K562 (cell line): Measurements from ENCODE around the gene SGPP2. TPM values are rescaled to one million over a fixed set of nuclear protein-coding genes. Genes with fewer than 3 reads are reported as not detected.

Source experiments
- ATAC-seq: fragments of 200-7000 bp; cut with Tn5 transposase; 3 replicates; pipeline ENCODE4 v1.9.1; 2020; ENCODE audit warnings: moderate library complexity
- BruUV-seq: library from RNA; stranded (reverse); fragments of 400-500 nt; replicated peaks from 2 replicates; lab custom pipeline; 2021; lab: Mats Ljungman, UMichigan
- CTCF ChIA-PET: fragments of 300-600 bp; formaldehyde crosslinking; extraction: SDS; loops from one replicate; lab custom pipeline; 2021; ENCODE audit warnings: low intra/inter-chr PET ratio; lab: Yijun Ruan, JAX
- POLR2A ChIA-PET: fragments of 300-600, 350-650 bp; sonication (Branson Sonifier 250); formaldehyde crosslinking; extraction: SDS; loops from one replicate; lab custom pipeline; 2021; ENCODE audit warnings: antibody characterized with exemption, inconsistent platforms; lab: Yijun Ruan, JAX
- DNase-seq, 4 experiments: peaks; one replicate each; pipeline versions ENCODE4 v3.0.0 to v3.0.0-alpha.2; 2011 to 2018; ENCODE audit warnings: low spot score in 3 of 4, mixed read lengths in 3 of 4; ENCODE audit errors: extremely low read depth in 1 of 4
- FAIRE-seq: peaks from 2 replicates; lab custom pipeline; 2011; peaks lifted over from hg19 to GRCh38; lab: Jason Lieb, UNC
- H2AFZ ChIP-seq: 2 replicates; pipeline ENCODE4 v1.6.0; 2011; ENCODE audit warnings: low read depth, low read length, control low read depth, inconsistent platforms
- H3K27ac ChIP-seq: fragments of 200-600 bp; 3 replicates; pipeline ENCODE4 v1.8.0; 2011; ENCODE audit warnings: low read depth, mild to moderate bottlenecking, control low read depth, inconsistent platforms, low read length, moderate library complexity, mixed read lengths; ENCODE audit errors: extremely low read depth
- H3K27me3 ChIP-seq, 2 experiments: fragments of 300-600 bp in 1 of 2; 2 replicates in 1 of 2; 3 replicates in 1 of 2; pipeline versions ENCODE4 v1.6.0 to v1.8.0; 2011; ENCODE audit warnings: inconsistent platforms in 2 of 2, low read length in 2 of 2, mild to moderate bottlenecking in 1 of 2, mixed read lengths in 1 of 2, moderate library complexity in 1 of 2; ENCODE audit not compliant: control insufficient read depth in 2 of 2, insufficient read depth in 2 of 2
- H3K36me3 ChIP-seq: fragments of 300-600 bp; 3 replicates; pipeline ENCODE4 v1.8.0; 2011; ENCODE audit warnings: mild to moderate bottlenecking, low read length, inconsistent platforms; ENCODE audit not compliant: control insufficient read depth, insufficient read depth
- H3K4me1 ChIP-seq, 2 experiments: fragments of 200-600 bp in 1 of 2; replicated peaks in 1 of 2; 2 replicates in 1 of 2; 3 replicates in 1 of 2; pipeline versions ENCODE4 v1.5.1 to v1.8.0; 2011; ENCODE audit warnings: inconsistent platforms in 2 of 2, low read length in 2 of 2, mild to moderate bottlenecking in 1 of 2, mixed read lengths in 1 of 2, moderate library complexity in 1 of 2; ENCODE audit not compliant: control insufficient read depth in 2 of 2, insufficient read depth in 2 of 2
- H3K4me2 ChIP-seq: 2 replicates; pipeline ENCODE4 v1.6.1; 2011; ENCODE audit warnings: low read length, control low read depth, inconsistent platforms, mixed read lengths; ENCODE audit not compliant: insufficient read depth
- H3K4me3 ChIP-seq: fragments of 200-600 bp; sonication (generic), shearing (Covaris generic); 2 replicates; pipeline ENCODE4 v1.5.1; 2016; ENCODE audit warnings: control low read depth, inconsistent platforms
- H3K79me2 ChIP-seq: fragments of 200-600 bp; 3 replicates; pipeline ENCODE4 v1.8.0; 2011; ENCODE audit warnings: low read length, inconsistent platforms; ENCODE audit not compliant: control insufficient read depth, insufficient read depth
- H3K9ac ChIP-seq, 2 experiments: 2 replicates each; pipeline versions ENCODE4 v1.6.0 to v1.6.1; 2011; ENCODE audit warnings: low read depth in 2 of 2, low read length in 2 of 2, control low read depth in 1 of 2, inconsistent platforms in 1 of 2, mild to moderate bottlenecking in 1 of 2, mixed read lengths in 1 of 2; ENCODE audit not compliant: insufficient read depth in 1 of 2
- H3K9me1 ChIP-seq: one replicate; pipeline ENCODE4 v1.6.0; 2011; ENCODE audit warnings: inconsistent platforms, mild to moderate bottlenecking, low read length, moderate library complexity; ENCODE audit not compliant: control insufficient read depth, insufficient read depth
- H3K9me3 ChIP-seq: replicated peaks from 2 replicates; pipeline ENCODE4 v1.5.1; 2011; ENCODE audit warnings: low read depth, low read length, inconsistent platforms; ENCODE audit not compliant: control insufficient read depth, insufficient read depth
- H4K20me1 ChIP-seq: replicated peaks from 2 replicates; pipeline ENCODE4 v1.6.1; 2011; ENCODE audit warnings: low read length, inconsistent platforms, mixed read lengths; ENCODE audit not compliant: control insufficient read depth, insufficient read depth
- ARHGAP35 ChIP-seq: fragments of 450-650 bp; IDR thresholded peaks from 2 replicates; pipeline ENCODE4 v1.6.1; 2018; ENCODE audit not compliant: partially characterized antibody
- ARID4B ChIP-seq: sonication (generic); formaldehyde crosslinking; IDR thresholded peaks from 2 replicates; pipeline ENCODE4 v1.8.0; 2022; ENCODE audit warnings: mild to moderate bottlenecking, missing genetic modification reagents
- MGA ChIP-seq: fragments of 450-650 bp; IDR thresholded peaks from 2 replicates; pipeline ENCODE4 v1.6.1; 2016; ENCODE audit warnings: mild to moderate bottlenecking, moderate library complexity
- SREBF1 ChIP-seq: fragments of 150-350 bp; IDR thresholded peaks from 2 replicates; pipeline ENCODE4 v1.6.1; 2014; ENCODE audit warnings: antibody characterized with exemption, low read depth, low read length, borderline replicate concordance
- TRIM24 ChIP-seq, 2 experiments: fragments of 450-650 bp; IDR thresholded peaks; 2 replicates each; pipeline ENCODE4 v1.6.1; 2016
- ZNF143 ChIP-seq: sonication (generic); formaldehyde crosslinking; IDR thresholded peaks from 2 replicates; pipeline ENCODE4 v1.9.0; 2022; ENCODE audit warnings: mild to moderate bottlenecking, missing genetic modification reagents
- ZNF253 ChIP-seq: fragments of 250-450 bp; sonication (Bioruptor Pico); conservative IDR thresholded peaks from 2 replicates; pipeline ENCODE4 v1.6.1; 2021; ENCODE audit warnings: mild to moderate bottlenecking
- WGBS: fragments of 100-300 bp; shearing (Covaris generic); methylation state at CpG from one replicate; pipeline ENCODE4 v1.1.6; 2016; ENCODE audit warnings: low coverage, mixed read lengths; ENCODE audit not compliant: insufficient coverage; ENCODE audit errors: missing lambda C conversion rate; 5-methylcytosine and 5-hydroxymethylcytosine counted together
- in situ Hi-C: fragments of 300-500 bp; cut with MboI; formaldehyde crosslinking; loops from 4 replicates; pipeline ENCODE4 v1.15.0; 2018; ENCODE audit warnings: inconsistent platforms, mixed read lengths
- intact Hi-C: fragments of 100-400 bp; cut with micrococcal nuclease; formaldehyde crosslinking; loops from 2 replicates; pipeline ENCODE4 v1.14.2; 2022
- polyA plus RNA-seq, 8 experiments: library from polyadenylated mRNA; depleted of rRNA in 4 of 8; stranded (reverse) in 5 of 8; unstranded in 3 of 8; fragments of >200 nt; fragmentation: Nextera tagmentation in 2 of 8; fragmentation: Illumina TruSeq in 1 of 8; extraction: Ambion mirVana in 2 of 8; extraction: Trizol in 1 of 8; gene quantifications; 2 replicates each; pipeline versions ENCODE4 v1.2.1 to v1.2.3, GENCODE V29; 2011 to 2014; ENCODE audit warnings: inconsistent platforms in 1 of 8, missing spikeins in 1 of 8
- total RNA-seq, 7 experiments: library from RNA; depleted of rRNA in 6 of 7; stranded (reverse); fragments of >200 nt in 6 of 7; fragmentation: Illumina TruSeq in 2 of 7; extraction: Trizol in 2 of 7; gene quantifications; 2 replicates each; pipeline versions ENCODE4 v1.2.1 to v1.2.3, GENCODE V29; 2011 to 2021; ENCODE audit warnings: low replicate concordance in 1 of 7

SGPP2 gene
- total and polyA plus RNA-seq, 9 of the 15 experiments (the other 6 are each of a cell fraction or from before 2014, with no cell fraction given), result 0.01 to 0.04 TPM; not detected in 7

DNA sequence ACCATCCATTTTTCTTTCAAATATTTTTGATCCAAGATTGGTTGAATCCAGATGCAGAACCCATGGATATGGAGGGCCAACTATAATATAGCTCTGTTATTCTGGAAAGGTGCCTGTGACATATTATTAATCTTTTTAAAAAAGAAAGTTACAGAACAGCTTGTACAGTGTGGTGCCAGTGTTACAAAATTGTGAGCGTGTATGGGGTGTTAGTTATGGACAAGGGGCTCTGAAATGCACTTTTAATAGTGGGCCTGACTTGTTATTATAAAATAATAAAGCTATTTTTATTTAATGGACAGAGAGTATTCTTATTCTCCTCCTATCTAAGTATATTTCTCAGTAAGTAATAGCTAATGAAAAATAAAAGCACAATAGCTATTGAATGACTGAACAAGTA is 120.3 kb downstream of the SGPP2 start:
- H3K36me3 ChIP-seq, result no peaks in the 10 kb centered on the region
- FAIRE-seq, result no peak
- POLR2A ChIA-PET, result interaction anchor here (1.1 kb wide), 1 partner anchor 29 kb away, joined by 3 read pairs; no protein-coding TSS in a partner anchor
- no peaks in the 10 kb centered on the region for H3K79me2 ChIP-seq
- no peaks in the 10 kb centered on the region for H4K20me1 ChIP-seq
- H3K4me1 ChIP-seq, result no peaks in the 10 kb centered on the region
- H3K4me2 ChIP-seq, result no peak overlapping the region
- no peak for ATAC-seq
- H3K27ac ChIP-seq, result no peak overlapping the region
- BruUV-seq, result no TSS peak
- CTCF ChIA-PET, result no interaction called here
- H3K4me3 ChIP-seq, result no peak overlapping the region
- H3K9me1 ChIP-seq, result no peaks in the 10 kb centered on the region
- WGBS, result 0% methylated on average over 1 of the region's 1 CpG
- no peak for DNase-seq
- no peaks in the 10 kb centered on the region for H3K27me3 ChIP-seq
- intact Hi-C loops (loop anchor here (5.0 kb wide), 1 partner anchor 502 kb away; no protein-coding TSS in a partner anchor), in situ Hi-C loops (no loop called here)
- no peak overlapping the region for H2AFZ ChIP-seq
- H3K9me3 ChIP-seq, result no peaks in the 10 kb centered on the region
- no peak overlapping the region for H3K9ac ChIP-seq
- TF ChIP-seq ZNF143 (CRISPR knock-in tag) (no peak), SREBF1 (no peak), MGA (no peak), ARHGAP35 (no peak), TRIM24 (IDR thresholded peaks at IDR 0.05) (no peak), ARID4B (CRISPR knock-in tag) (no peak), ZNF253 (CRISPR knock-in tag) (no peak)
